Measurements from ENCODE around the gene CPNE7. TPM values are rescaled to one million over a fixed set of nuclear protein-coding genes. Genes with fewer than 3 reads are reported as not detected.
"Not testable (repeated sequence)": the region's sequence is repeated elsewhere in the genome, so short reads cannot be mapped to it uniquely, and the experiment has no call there.

The CPNE7 gene
- total RNA-seq, 1 experiment from 2014 or later = 23.8 TPM

GRCh38 chr16:89582614-89583196 lies 7.1 kb downstream of the CPNE7 start:
- DNase-seq (ENCODE audit: low spot score) = no peak

GRCh38 chr16:89583197-89583894 lies 7.8 kb downstream of the CPNE7 start:
- DNase-seq (ENCODE audit: low spot score) = no peak

GRCh38 chr16:89583895-89584644 lies 8.5 kb downstream of the CPNE7 start:
- no peak for DNase-seq (ENCODE audit: low spot score)

- DNase-seq (ENCODE audit: low spot score) = no peak
Measured at GRCh38 chr16:89584768-89585549, 9.4 kb downstream of the CPNE7 start.

- no peak for DNase-seq (ENCODE audit: low spot score)
Measured at GRCh38 chr16:89586218-89586617, 10.7 kb downstream of the CPNE7 start.

- DNase-seq (ENCODE audit: low spot score) = no peak
Measured at GRCh38 chr16:89586853-89587252, 11.3 kb downstream of the CPNE7 start.

- not testable (repeated sequence) for DNase-seq (ENCODE audit: low spot score)
Measured at GRCh38 chr16:89587676-89588075, 12.1 kb downstream of the CPNE7 start.

- DNase-seq (ENCODE audit: low spot score) = no peak
Measured at GRCh38 chr16:89588413-89589109, 13.0 kb downstream of the CPNE7 start.

GRCh38 chr16:89589241-89589926 lies 13.8 kb downstream of the CPNE7 start:
- no peak for DNase-seq (ENCODE audit: low spot score)

- no peak for DNase-seq (ENCODE audit: low spot score)
Measured at GRCh38 chr16:89593841-89594240, 18.3 kb downstream of the CPNE7 start.

- no peak for DNase-seq (ENCODE audit: low spot score)
Measured at GRCh38 chr16:89595330-89596060, 19.9 kb downstream of the CPNE7 start.

GRCh38 chr16:89596061-89596689 lies 20.6 kb downstream of the CPNE7 start:
- DNase-seq (ENCODE audit: low spot score) = no peak

GRCh38 chr16:89596957-89597649 lies 21.5 kb downstream of the CPNE7 start:
- DNase-seq (ENCODE audit: low spot score) = no peak

- no peak for DNase-seq (ENCODE audit: low spot score)
Measured at GRCh38 chr16:89598199-89598598, 22.6 kb downstream of the CPNE7 start.

- peak; percentile 71 for DNase-seq (ENCODE audit: low spot score)
Measured at GRCh38 chr16:89599451-89599858, 23.9 kb downstream of the CPNE7 start.

GRCh38 chr16:89599902-89600301 lies 24.3 kb downstream of the CPNE7 start:
- no peak for DNase-seq (ENCODE audit: low spot score)

- DNase-seq (ENCODE audit: low spot score) = no peak
Measured at GRCh38 chr16:89600427-89600826, 24.9 kb downstream of the CPNE7 start.

- DNase-seq (ENCODE audit: low spot score) = no peak
Measured at GRCh38 chr16:89600956-89601355, 25.4 kb downstream of the CPNE7 start.

GRCh38 chr16:89601906-89602272 lies 26.3 kb downstream of the CPNE7 start:
- DNase-seq (ENCODE audit: low spot score) = no peak

All from HT-29 (cell line).